Activated T-cell treated with anti-CD3 and anti-CD28 coated beads, Interleukin-2, amount 50 U/mL, for 72 hours (primary cell): ENCODE results near the gene FANCD2OS. TPM values are rescaled to one million over a fixed set of nuclear protein-coding genes. Genes with fewer than 3 reads are reported as not detected.

Source experiments
- ATAC-seq, 2 donors: fragments of 150-1000 bp; cut with Tn5 transposase; replicated peaks in 1 of 2; 2 replicates each; pipeline ENCODE4 v1.10.0; 2021; ENCODE audit warnings: moderate library complexity in 2 of 2, mild to moderate bottlenecking in 1 of 2
- DNase-seq, 2 donors: peaks; one replicate each; pipeline ENCODE4 v3.0.0; 2021 to 2022; ENCODE audit warnings: mixed read lengths in 1 of 2
- H3K27ac Mint-ChIP-seq: one replicate; pipeline ENCODE4 v1.8.0; 2022; ENCODE audit warnings: mild to moderate bottlenecking, moderate library complexity, mixed read lengths
- H3K27me3 Mint-ChIP-seq: one replicate; pipeline ENCODE4 v1.8.0; 2022; ENCODE audit warnings: low read depth, mixed read lengths
- H3K36me3 Mint-ChIP-seq, 2 donors: one replicate each; pipeline ENCODE4 v1.8.0; 2022; ENCODE audit warnings: mixed read lengths in 2 of 2, mild to moderate bottlenecking in 1 of 2; ENCODE audit not compliant: insufficient read depth in 2 of 2
- H3K4me1 Mint-ChIP-seq: one replicate; pipeline ENCODE4 v1.8.0; 2022; ENCODE audit warnings: low read depth, mixed read lengths
- H3K4me3 Mint-ChIP-seq, 2 donors: one replicate each; pipeline ENCODE4 v1.8.0; 2022; ENCODE audit warnings: mild to moderate bottlenecking in 2 of 2, mixed read lengths in 2 of 2, moderate library complexity in 2 of 2
- H3K9me3 Mint-ChIP-seq, 2 donors: one replicate each; pipeline ENCODE4 v1.8.0; 2022; ENCODE audit warnings: mixed read lengths in 2 of 2
- total RNA-seq, 2 donors: library from RNA; stranded (reverse); gene quantifications; one replicate each; pipeline ENCODE4 v1.2.3, GENCODE V29; 2022

The FANCD2OS gene, protein sequence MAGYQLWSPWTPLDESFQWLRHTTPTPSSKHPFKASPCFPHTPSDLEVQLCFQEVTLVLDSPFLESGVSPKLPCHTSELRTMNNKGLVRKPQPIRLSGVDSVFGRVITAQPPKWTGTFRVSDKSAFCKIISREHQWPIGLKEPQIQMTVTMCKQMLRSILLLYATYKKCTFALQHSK
- total RNA-seq, result not detected

DNA sequence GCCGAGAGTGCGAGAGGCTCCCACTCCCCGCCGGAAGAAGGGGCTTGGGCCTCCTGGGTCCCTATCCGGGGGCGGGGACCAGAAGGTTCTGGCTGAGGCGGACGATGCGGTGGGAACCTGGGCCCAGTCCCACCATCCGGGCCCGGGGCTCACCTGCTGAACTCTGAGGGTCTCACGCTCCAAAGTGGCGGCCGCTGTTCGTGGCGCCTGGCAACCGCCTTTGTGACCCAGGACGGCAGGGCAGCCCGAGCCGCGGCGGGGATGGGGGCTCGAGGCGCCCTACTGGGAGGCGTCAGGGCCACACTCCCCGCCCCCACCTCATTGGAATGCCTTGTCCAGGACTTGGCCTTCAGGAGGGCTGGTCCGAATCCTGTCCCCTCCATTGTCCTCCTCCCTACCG lies at the start of gene FANCD2OS:
Gene FANCD2OS, minus strand, starts transcription at position 165 of the 400 bp plus-strand sequence. CDS start 3,481 bp downstream, outside the sequence.
- Mint-ChIP-seq H3K4me1 (no peaks in the 10 kb centered on the region), H3K36me3 (no peaks in the 10 kb centered on the region), H3K27ac (no peak within 1 kb of the TSS), H3K9me3 (no peaks in the 10 kb centered on the region), H3K27me3 (no peaks in the 10 kb centered on the region), H3K4me3 (no peak within 1 kb of the TSS)
- ATAC-seq (no peak), DNase-seq (no peak)

DNA sequence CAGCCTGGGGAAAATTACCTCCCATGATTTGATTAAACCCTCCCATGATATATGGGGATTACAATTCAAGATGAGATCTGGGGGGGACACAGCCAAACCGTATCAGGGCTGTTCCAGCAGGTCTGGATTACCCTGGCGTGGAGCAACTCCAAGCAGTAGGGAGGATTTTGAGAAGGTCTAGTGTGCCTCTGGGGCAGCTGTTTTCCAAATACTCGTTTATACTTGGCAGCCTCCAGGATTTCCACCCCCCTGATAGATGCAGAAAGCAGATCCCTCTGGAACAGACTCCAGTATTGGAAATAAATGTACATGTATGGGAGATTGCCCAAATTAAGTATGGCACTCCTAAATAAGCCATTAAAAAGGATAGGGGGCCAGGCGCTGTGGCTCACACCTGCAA lies 49.0 kb upstream of the FANCD2OS start:
- ATAC-seq, result no peak
- no peak for DNase-seq
- H3K9me3 Mint-ChIP-seq, result no peaks in the 10 kb centered on the region
- peaks cover 8% of the 10 kb centered on the region for H3K4me1 Mint-ChIP-seq
- H3K4me3 Mint-ChIP-seq, result no peak overlapping the region
- no peak overlapping the region for H3K27ac Mint-ChIP-seq
- no peaks in the 10 kb centered on the region for H3K27me3 Mint-ChIP-seq
- H3K36me3 Mint-ChIP-seq, result peaks cover 3 to 11% of the 10 kb centered on the region in 2 donors

DNA sequence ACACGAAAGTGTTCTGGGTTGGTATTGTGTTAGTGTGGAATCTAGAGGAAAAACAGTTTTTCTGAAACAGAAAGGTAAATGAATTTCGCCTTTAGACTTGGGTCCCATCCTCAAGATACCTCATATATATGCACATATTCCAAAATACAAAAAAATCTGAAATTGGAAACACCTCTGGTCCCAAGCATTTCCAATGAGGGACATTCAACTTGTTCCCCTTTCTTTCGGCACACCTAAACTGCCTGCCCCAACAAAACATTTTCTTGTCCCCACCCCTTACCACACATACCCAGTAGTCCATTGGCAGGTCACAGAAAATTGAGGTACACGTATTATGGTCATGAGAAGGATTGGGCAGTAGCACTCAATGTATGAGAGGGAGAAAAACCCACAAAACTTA lies 47.6 kb upstream of the FANCD2OS start:
- no peaks in the 10 kb centered on the region for H3K27me3 Mint-ChIP-seq
- H3K36me3 Mint-ChIP-seq, result peaks cover 5 to 20% of the 10 kb centered on the region in 2 donors
- no peaks in the 10 kb centered on the region for H3K4me1 Mint-ChIP-seq
- DNase-seq (no peak), ATAC-seq (no peak)
- no peak overlapping the region for H3K4me3 Mint-ChIP-seq
- no peak overlapping the region for H3K27ac Mint-ChIP-seq
- H3K9me3 Mint-ChIP-seq, result no peaks in the 10 kb centered on the region

DNA sequence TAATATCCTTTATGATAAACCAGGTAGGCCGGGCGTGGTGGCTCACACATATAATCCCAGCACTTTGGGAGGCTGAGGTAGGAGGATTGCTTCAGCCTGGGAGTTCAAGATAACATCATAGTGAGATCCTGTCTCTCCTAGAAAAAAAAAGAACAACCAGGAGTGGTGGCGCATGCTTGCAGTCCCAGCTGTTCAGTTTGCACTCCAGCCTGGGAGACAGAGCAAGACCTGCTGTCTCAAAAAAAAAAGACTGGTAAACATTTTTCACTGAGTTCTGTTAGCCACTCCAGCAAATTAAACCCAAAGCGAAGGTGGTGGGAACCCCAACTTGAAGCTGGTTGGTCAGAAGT lies 47.0 kb upstream of the FANCD2OS start:
- H3K36me3 Mint-ChIP-seq, result peaks cover 5 to 20% of the 10 kb centered on the region in 2 donors
- DNase-seq (no peak), ATAC-seq (no peak)
- H3K4me3 Mint-ChIP-seq, result no peak overlapping the region
- H3K9me3 Mint-ChIP-seq, result no peaks in the 10 kb centered on the region
- no peaks in the 10 kb centered on the region for H3K4me1 Mint-ChIP-seq
- H3K27me3 Mint-ChIP-seq, result no peaks in the 10 kb centered on the region
- no peak overlapping the region for H3K27ac Mint-ChIP-seq

DNA sequence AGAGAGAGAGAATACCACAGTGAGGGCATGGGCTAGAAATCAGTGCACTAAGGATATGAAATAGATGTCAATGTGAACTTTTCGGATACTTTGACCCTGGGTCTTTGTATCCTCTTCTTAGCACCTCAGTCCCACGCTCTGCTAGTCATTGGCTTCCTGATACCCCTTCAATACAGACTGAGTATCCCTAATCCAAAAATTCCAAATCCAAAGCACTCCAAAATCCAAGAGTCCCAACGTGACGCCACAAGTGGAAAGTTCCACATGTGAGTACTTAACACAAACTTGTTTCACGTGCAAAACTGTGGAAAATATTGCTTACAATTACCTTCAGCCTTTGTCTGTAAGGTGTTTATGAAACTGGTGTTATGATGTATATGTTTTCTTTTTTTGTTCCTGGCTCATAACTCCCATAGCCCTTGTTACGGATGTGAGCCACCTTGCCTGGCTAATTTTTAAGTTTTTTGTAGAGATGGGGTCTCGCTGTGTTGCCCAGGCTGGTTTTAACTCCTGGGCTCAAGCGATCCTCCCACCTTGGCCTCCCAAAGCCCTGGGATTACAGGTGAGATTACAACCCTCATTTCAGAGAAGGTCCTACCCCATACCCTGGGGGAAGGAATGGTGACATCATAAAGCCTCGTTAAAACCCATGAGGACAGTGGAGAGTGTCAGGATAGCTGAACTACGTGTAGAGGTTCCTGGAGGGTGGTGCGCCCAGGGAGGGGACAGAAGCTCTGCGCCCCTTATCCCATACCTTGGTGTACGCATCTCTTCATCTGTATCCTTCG lies 46.5 kb upstream of the FANCD2OS start:
- Mint-ChIP-seq H3K36me3 (peaks cover 9 to 26% of the 10 kb centered on the region in 2 donors), H3K9me3 (no peaks in the 10 kb centered on the region), H3K27me3 (no peaks in the 10 kb centered on the region), H3K27ac (no peak overlapping the region), H3K4me3 (no peak overlapping the region), H3K4me1 (no peaks in the 10 kb centered on the region)
- DNase-seq, result no peak
- ATAC-seq, result no peak

DNA sequence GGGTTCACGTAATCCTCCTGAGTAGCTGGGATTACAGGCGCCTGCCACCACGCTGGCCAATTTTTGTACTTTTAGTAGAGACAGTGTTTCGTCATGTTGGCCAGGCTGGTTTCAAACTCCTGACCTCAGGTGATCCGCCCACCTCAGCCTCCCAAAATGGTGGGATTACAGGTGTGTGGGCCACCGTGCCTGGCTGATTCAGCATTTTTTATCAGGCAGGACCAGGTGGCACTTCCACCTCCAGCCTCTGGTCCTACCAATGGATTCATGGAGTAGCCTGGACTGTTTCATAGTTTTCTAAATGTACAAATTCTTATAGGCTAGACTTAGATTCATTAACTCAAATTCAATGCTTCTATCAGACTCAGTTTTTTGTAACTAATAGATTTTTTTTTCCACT lies 42.9 kb upstream of the FANCD2OS start:
- Mint-ChIP-seq H3K27me3 (no peaks in the 10 kb centered on the region), H3K4me1 (peaks cover 15% of the 10 kb centered on the region), H3K27ac (no peak overlapping the region), H3K9me3 (no peaks in the 10 kb centered on the region), H3K36me3 (peaks cover 9 to 37% of the 10 kb centered on the region in 2 donors), H3K4me3 (no peak overlapping the region)
- no peak for ATAC-seq
- DNase-seq, result no peak

DNA sequence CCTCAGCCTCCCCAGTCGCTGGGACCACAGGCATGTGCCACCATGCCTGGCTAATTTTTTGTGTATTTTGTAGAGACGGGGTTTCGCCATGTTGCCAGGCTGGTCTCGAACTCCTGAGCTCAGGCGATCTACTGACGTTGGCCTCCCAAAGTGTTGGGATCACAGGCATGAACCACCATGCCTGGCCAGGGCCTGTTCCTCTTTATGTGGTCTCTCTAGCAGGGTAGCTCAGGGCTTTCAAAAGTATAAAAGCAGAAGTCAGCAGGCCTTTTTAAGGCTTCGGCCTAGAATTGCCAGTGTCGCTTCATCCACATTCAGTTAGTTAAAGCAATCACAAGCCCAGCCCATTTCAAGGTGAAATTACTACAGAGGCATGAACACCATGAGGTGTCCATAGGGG lies 41.2 kb upstream of the FANCD2OS start:
- Mint-ChIP-seq H3K36me3 (peaks cover 10 to 42% of the 10 kb centered on the region in 2 donors), H3K27me3 (no peaks in the 10 kb centered on the region), H3K4me3 (no peak overlapping the region), H3K9me3 (no peaks in the 10 kb centered on the region), H3K27ac (peak overlapping the region; percentile 79), H3K4me1 (peaks cover 29% of the 10 kb centered on the region)
- ATAC-seq, result no peak
- no peak for DNase-seq

DNA sequence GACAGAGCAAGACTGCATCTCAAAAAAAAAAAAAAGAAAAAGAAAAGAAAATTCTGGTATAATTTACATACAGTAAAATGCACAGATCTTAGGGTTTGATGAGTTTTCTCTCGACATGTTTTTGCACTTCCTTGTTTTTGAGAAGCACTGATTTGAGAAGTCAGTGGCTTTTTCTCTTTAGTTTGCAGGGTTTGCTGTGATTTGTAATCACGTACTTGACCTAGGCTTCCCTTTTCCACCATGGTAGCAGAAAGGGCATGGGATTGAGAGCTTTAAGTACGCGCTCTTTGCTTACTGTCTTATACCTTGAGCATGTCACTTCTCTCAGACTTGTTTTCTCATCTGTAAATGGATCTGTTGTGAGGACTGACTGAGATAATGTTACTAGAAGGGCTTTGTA lies 37.6 kb upstream of the FANCD2OS start:
- DNase-seq (no peak), ATAC-seq (no peak)
- H3K4me1 Mint-ChIP-seq, result peaks cover 47% of the 10 kb centered on the region
- H3K27me3 Mint-ChIP-seq, result no peaks in the 10 kb centered on the region
- H3K9me3 Mint-ChIP-seq, result no peaks in the 10 kb centered on the region
- peak overlapping the region; percentile 59 to 74 for H3K4me3 Mint-ChIP-seq
- peaks cover 13 to 31% of the 10 kb centered on the region in 2 donors for H3K36me3 Mint-ChIP-seq
- no peak overlapping the region for H3K27ac Mint-ChIP-seq

DNA sequence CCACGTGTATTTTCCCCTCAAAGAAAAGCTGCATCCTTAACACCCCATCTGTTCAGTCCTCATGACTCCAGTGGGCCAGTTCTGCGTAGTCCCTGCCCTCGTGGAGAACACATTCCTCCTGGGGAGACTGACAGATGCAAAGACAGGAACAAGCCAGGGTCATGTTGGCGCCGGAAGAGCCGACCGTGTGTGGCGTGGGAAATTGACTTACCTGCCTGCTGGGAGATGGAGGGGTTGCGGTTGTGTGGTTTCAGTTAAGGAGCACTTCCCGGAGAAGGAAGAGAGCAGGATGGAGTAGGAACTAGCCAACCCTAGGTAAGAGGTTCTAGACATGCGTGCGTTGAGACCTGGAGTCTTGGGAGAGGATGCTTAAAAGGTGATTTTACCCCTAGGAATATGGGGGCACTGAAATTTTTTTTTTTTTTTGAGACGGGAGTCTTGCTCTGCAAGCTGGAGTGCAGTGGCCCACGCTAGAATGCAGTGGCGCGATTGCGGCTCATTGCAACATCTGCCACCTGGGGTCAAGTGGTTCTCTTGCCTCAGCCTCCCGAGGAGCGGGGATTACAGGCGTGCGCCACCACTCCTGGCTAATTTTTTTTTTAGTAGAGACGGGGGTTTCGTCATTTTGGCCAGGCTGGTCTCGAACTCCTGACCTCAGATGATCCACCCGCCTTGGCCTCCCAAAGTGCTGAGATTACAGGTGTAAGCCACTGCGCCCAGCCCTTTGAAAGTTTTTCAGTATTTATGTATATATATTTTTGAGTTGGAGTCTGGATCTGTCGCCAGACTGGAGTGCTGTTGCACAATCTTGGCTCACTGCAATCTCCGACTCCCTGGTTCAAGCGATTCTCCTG lies 34.9 kb upstream of the FANCD2OS start:
- peak overlapping the region; percentile 92 to 98 for H3K4me3 Mint-ChIP-seq
- no peak for ATAC-seq
- H3K27ac Mint-ChIP-seq, result peak overlapping the region; percentile 89
- no peaks in the 10 kb centered on the region for H3K9me3 Mint-ChIP-seq
- H3K36me3 Mint-ChIP-seq, result peaks cover 9 to 19% of the 10 kb centered on the region in 2 donors
- H3K27me3 Mint-ChIP-seq, result no peaks in the 10 kb centered on the region
- DNase-seq, result peak; percentile 18 to 34
- H3K4me1 Mint-ChIP-seq, result peaks cover 42% of the 10 kb centered on the region

DNA sequence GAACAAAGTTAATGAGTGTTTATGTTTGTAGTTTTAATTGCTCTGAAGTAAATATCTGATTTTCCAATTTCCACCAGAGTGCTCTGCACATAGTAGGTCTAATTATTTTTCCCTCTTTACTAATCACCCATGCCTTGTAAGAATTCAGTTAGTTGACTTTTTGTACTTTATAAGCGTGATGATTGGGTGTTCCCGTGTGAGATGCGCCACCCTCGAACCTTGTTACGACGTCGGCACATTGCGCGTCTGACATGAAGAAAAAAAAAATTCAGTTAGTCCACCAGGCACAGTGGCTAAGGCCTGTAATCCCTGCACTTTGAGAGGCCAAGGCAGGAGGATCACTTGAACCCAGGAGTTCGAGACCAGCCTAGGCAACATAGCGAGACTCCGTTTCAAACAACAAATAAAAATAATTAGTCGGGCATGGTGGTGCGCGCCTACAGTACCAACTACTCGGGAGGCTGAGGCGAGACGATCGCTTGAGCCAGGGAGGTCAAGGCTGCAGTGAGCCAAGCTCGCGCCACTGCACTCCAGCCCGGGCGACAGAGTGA lies 33.0 kb upstream of the FANCD2OS start:
- peaks cover 9 to 13% of the 10 kb centered on the region in 2 donors for H3K36me3 Mint-ChIP-seq
- H3K4me3 Mint-ChIP-seq, result peak overlapping the region; percentile 92 to 98
- ATAC-seq (no peak), DNase-seq (peak in 1 of 2 donors; percentile 5)
- no peaks in the 10 kb centered on the region for H3K27me3 Mint-ChIP-seq
- peak overlapping the region; percentile 86 for H3K27ac Mint-ChIP-seq
- H3K9me3 Mint-ChIP-seq, result no peaks in the 10 kb centered on the region
- H3K4me1 Mint-ChIP-seq, result peaks cover 33% of the 10 kb centered on the region

DNA sequence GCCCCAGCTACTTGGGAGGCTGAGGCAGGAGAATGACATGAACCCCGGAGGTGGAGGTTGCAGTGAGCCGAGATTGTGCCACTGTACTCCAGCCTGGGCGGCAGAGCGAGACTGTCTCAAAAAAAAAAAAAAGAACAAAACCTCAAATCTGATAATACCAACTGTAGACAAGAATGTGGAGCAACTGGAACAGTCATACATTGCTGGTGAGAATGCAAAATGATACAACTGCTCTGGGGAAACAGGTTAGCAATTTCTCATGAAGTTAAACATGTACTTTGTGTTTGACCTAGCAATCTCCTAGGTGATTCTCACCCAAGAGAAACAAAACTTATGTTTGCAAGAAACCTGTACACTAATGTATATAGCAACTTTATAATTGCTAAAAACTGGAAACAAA lies 29.1 kb upstream of the FANCD2OS start:
- H3K27me3 Mint-ChIP-seq, result no peaks in the 10 kb centered on the region
- DNase-seq (no peak), ATAC-seq (no peak)
- peaks cover 0 to 2% of the 10 kb centered on the region in 2 donors for H3K36me3 Mint-ChIP-seq
- no peak overlapping the region for H3K4me3 Mint-ChIP-seq
- peaks cover 7% of the 10 kb centered on the region for H3K4me1 Mint-ChIP-seq
- H3K27ac Mint-ChIP-seq, result no peak overlapping the region
- no peaks in the 10 kb centered on the region for H3K9me3 Mint-ChIP-seq

DNA sequence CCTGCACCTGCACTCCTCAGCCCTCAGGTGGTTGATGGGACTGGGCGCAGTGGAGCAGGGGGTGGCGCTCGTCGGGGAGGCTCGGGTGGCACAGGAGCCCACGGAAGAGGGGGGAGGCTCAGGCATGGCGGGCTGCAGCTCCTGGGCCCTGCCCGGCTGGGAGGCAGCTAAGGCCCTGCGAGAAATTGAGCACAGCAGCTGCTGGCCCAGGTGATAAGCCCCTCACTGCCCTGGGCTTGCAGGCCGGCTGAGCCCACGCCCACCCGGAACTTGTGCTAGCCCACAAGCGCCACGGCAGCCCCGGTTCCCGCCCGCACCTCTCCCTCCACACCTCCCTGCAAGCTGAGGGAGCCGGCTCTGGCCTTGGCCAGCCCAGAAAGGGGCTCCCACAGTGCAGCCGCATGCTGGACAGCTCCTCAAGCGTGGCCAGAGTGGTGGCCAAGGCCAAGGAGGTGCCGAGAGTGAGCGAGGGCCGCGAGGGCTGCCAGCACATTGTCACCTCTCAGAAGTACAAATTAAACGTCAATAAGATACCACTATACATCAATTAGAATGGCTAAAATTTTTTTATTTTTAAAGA lies 28.5 kb upstream of the FANCD2OS start:
- ATAC-seq, result no peak
- H3K27me3 Mint-ChIP-seq, result no peaks in the 10 kb centered on the region

More for the DNA sequence above, 28.5 kb upstream of the FANCD2OS start:
- peaks cover 7% of the 10 kb centered on the region for H3K4me1 Mint-ChIP-seq
- H3K27ac Mint-ChIP-seq, result no peak overlapping the region
- no peak for DNase-seq
- no peak overlapping the region for H3K4me3 Mint-ChIP-seq
- no peaks in the 10 kb centered on the region for H3K9me3 Mint-ChIP-seq
- H3K36me3 Mint-ChIP-seq, result no peaks in the 10 kb centered on the region
